HG02938 (cell line): ENCODE data around the gene RAD21L1.
"Not testable (repeated sequence)": the region's sequence is repeated elsewhere in the genome, so short reads cannot be mapped to it uniquely, and the experiment has no call there.

Experiments used
- ATAC-seq: cut with Tn5 transposase; IDR thresholded peaks from one replicate; pipeline ENCODE4 v1.9.1; 2021; ENCODE audit warnings: mild to moderate bottlenecking, moderate library complexity; ENCODE audit not compliant: unreplicated experiment

The RAD21L1 gene

DNA sequence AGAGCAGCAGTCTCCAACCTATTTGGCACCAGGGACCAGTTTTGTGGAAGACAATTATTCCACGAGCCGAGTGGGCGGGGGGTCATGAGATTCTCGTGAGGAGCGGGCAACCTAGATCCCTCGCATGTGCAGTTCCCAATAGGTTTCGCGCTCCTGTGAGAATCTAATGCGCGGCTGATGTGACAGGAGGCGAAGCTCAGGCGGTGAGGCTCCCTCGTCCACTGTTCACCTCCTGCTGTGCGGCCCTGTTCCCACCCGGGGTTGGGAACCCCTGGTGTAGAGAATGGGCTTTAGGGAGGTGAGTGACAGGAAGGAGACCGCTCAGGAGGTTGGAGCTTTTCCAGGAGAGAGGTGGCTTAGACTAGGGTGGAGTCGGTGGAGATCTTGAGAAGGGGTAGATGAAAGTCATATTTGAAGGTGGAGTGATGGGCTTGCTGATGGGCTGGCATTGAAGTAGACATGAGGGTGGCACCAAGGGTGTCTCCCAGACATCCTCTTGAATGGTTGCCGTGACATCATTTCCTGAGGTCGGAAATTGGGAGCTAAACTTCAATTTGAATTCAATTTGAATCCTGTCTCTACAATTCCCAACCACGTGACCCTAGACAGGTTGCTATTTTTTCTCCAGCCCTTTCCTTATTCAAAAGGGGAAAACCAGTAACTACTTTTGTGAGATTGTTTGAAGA lies 1.5 kb upstream of the RAD21L1 start:
- ATAC-seq, result no peak

DNA sequence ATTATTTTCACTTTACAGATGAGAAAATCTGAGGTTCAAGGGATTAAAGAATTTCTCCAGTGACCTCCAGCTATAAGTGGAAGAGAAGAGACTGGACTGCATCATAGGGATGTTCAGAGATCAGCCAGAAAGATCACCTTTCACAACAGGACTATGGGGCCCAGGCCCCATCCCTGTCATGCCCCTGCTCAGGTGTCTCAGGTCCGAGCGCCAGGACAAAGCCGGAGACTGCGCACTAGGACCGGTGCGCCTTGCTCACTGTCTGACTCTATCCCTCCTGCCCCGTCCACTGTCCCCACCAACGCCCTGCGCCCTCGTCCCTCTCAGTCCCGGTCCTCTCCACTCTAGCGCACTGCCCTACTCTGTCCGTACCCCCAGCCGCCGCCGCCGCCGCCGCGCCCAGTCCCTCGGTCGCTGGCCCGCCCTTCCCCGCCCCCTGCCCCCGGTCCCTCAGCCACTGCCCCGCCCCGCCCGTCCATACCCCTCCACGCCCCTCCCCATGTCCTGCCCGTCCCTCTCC lies 521 bp upstream of the RAD21L1 start:
- ATAC-seq, result no peak

DNA sequence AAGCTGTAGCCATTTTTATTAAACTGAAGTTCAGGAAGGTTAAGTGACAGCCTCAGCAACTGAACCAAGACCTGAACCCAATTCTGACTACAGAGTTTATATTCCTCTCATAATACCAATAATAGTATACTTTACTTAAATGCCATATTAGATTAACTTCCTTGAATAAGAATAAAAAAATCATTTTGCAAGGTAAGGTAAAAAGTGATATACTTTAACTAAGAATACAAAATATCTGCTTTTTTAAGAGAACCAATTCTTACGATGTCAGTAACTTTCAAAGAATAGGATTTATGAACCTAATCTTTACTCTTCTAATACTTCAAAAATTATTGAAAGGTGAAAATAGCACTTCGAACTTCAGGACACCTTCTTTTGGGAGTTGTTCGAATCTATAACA lies 3.7 kb downstream of the RAD21L1 start:
- no peak for ATAC-seq

DNA sequence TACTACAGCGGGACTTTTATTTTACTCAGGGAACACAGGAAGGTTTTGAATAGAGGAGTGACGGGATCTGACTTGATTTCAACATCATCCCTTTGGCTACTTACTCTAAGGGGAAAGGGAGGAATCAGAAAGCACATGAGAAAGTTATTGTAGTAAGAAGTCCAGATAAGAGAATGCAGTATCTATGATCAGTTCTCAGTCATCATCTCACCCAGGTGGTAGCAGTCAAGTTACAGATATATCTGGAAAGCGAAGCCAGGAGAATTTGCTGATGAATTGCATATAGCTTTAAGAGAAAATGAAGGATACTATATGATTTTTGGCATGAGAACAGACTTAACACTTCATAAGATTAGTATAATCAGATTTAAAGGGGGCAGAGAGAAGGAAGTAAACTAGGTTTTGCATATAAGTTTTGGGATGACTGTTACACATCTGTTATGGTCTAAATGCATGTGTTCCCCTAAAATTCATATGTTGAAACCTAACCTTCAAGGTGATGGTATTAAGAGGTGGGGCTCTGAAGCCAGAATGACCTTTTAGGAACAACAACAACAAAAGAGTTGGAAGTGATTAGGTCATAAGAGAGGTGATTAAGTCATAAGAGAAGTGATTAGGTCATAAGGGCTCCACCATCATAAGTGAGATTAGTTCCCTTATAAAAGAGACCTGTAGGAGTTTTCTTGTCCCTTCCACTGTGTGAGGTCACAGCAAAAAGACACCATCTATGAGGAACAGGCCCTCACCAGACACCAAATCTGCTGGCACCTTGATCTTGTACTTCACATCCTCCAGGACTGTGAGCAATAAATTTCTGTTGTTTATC lies 6.7 kb downstream of the RAD21L1 start:
- ATAC-seq, result no peak

DNA sequence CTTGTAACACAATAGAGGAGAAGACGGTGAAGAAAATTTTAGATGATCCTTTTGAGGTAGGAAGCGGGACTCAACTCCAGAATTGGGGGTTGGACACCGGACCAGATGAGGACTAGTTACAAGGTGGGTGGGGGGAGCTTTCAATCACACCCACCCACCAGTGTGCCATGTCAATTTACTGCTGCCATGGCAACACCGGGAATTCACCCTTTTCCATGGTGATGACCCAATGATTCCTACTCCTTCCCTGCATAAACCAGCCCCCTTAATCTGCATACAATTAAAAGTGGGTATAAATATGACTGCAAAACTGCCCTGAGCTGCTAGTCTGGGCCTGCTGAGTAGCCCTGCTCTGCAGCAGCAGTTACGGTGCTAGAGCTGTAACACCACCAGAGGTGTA lies 14.7 kb downstream of the RAD21L1 start:
- ATAC-seq, result no peak

DNA sequence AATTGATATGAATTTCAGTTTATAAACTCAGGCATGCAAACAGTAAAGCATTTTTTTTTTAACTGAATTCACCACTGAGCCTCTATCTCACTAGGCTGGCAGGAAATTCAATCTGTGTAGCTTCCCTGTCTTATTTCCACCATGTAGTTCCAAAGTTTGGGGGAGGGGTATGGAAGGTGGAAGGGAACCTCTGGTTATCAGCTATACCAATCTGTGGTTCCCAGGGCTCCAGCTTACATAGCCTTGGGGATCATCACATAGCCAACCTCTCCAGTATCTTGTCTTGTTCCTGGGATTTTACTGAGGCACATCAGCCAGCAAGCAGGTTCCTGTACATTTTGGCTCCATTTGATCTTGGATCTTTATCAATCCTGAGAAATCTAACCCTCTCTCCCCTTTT lies 15.6 kb downstream of the RAD21L1 start:
- ATAC-seq, result no peak

DNA sequence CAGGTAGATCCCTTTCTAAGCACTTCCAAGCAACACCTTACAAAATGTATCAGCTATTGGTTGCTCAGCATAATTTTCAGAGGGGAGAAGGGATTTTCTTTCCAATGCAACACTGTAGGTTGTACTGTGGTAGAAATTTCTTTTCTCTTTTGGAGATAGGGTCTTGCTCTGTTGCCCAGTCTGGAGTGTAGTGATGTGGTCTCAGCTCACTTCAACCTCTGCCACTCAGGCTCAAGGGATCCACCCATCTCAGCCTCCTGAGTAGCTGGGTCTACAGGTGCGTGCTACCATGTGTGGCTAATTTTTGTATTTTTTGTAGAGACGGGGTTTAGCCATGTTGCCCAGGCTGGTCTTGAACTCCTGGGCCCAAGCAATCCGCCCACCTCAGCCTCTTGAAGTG lies 16.3 kb downstream of the RAD21L1 start:
- no peak for ATAC-seq

DNA sequence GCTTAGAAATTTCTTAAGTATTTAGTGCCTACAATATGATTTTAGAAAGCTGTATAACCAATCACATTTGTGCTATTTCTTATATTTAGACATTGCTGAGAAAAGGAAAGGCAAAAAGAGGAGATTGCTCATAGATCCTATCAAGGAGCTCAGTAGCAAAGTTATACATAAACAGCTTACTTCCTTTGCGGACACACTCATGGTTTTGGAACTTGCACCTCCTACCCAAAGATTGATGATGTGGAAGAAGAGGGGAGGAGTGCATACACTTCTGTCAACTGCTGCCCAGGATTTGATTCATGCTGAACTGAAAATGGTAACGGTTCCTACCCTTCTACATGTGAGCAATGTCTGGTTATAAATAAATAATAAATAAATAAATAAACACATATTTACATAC lies 16.7 kb downstream of the RAD21L1 start:
- ATAC-seq, result no peak

DNA sequence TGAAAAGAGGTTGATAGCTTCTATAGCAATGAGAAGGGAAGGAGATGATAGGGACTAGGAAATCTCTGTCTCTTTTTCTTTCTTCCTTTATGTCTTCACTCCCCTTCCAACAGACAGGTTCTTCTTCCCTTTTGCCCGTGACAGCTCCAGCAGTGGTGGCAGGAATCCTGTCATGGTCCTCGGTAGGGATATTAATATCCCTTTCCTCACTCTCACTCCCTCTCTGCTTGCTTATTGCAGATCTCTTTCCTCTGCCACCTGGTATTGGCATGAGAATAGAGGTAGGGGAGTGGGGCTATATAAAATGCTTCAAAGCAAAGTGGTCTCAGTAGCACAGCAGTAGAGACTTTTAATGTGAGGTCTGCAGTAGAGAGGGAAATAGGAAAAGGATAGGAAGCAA lies 19.7 kb downstream of the RAD21L1 start:
- ATAC-seq, result no peak

DNA sequence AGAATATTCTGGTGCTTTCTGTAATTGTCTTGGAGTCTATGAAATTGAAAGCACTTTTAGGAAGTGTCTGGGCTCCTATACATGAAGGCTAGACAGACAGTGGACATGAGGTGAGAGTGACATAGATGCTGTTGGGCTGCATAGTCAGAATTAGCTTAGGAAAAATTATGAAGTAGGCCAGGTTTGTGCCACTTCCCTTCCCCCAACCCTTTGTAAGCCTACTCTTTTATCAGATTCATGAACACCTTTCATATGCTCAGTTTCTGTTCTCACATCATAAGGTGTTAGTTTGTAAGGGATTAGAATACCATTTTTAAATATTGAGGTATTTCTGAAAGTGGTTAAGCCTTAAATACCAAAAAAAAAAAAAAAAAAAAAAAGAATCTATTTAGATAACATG lies 21.8 kb downstream of the RAD21L1 start:
- ATAC-seq, result no peak

DNA sequence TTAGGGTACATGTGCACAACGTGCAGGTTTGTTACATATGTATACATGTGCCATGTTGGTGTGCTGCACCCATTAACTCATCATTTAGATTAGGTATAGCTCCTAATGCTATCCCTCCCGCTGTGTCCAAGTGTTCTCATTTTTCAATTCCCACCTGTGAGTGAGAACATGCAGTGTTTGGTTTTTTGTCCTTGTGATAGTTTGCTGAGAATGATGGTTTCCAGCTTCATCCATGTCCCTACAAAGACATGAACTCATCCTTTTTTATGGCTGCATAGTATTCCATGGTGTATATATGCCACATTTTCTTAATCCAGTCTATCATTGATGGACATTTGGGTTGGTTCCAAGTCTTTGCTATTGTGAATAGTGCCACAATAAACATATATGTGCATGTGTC lies 24.4 kb downstream of the RAD21L1 start:
- ATAC-seq, result not testable (repeated sequence)

DNA sequence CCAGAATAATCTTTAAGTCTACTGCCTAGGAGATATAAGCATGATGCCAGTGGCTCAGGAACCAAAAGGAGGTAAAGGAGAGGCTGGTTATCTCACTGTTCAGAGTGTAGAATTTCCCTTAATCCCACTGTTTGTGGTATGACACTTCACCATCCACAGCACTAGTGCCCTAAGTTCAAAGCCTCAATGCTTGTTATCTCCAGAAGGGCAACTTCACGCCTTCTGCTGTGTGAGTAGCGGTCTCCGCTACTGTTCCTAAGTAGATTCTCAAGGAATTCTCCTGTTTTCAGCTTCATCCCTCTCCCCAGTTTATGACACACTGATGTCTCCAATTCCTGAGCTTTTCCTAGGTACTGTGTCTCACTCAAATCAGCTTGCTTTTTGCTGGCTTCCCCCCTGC lies 26.6 kb downstream of the RAD21L1 start:
- ATAC-seq, result no peak

DNA sequence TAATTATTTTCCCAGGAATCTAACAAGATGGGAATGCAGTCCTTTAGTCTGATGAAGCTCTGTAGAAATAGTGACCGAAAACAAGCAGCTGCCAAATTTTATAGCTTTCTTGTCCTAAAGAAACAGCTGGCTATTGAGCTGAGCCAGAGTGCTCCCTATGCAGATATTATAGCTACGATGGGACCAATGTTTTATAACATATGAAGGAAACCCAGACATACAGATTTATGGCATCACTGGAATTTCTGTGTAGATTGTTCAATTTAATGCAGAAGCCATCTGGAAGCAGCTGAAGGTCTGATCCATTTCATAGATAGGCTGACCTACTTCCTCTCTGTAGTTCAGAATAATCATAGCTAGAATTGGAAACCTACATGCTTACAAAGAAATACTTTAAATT lies 28.4 kb downstream of the RAD21L1 start:
- ATAC-seq, result no peak

DNA sequence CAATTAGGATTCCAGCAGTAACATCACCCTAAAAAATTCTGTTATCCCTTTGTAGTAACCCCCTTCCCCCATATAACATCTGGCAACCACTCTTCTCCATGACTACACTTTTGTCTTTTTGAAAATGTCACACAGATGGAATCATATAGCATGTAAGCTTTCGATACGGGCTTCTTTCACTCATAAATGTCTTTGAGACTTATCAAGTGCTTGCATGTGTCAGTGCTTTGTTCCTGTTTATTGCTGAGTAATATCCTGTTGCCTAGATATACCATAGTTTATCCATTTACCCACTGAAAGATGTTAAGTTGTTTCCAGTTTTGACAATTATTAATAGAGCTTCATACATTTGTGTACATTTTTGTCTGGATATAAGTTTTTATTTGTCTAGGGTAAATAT lies 29.8 kb downstream of the RAD21L1 start:
- no peak for ATAC-seq

DNA sequence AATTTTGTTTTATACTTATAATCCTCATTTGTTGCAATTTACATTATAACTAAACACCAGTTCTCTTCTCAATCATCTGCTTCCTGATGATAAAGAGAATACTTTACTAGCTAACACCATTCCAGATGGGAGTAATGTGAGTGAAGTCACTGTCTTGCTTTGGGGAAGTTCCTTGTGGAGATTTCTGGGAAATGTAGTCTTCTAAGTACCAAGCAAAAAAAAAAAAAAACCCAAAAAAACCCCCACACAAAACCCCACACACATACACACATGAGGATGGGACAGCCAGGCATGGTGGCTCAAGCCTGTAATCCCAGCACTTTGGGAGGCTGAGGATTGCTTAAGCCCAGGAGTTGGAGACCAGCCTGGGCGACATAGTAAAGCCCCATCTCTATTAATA lies 38.0 kb downstream of the RAD21L1 start:
- ATAC-seq, result no peak

DNA sequence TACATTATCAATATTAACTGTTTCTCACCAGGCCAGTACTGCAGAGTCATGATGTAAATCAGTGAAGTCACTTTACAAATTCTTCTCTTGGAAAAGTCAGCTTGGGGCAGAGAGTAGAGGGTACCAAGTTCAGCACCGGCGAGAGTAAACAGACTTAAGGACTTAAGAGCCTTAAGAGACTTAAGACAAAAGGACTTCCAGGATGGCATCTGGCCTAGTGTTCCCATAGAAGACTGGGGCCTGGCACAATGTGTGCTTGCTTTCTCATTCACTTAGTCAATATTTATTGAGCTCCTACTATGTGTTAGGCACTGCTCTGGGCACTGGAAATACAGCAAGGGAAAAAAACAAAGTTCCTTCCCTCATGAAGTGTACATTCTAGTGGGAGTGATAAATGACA lies 38.9 kb downstream of the RAD21L1 start:
- ATAC-seq, result no peak

DNA sequence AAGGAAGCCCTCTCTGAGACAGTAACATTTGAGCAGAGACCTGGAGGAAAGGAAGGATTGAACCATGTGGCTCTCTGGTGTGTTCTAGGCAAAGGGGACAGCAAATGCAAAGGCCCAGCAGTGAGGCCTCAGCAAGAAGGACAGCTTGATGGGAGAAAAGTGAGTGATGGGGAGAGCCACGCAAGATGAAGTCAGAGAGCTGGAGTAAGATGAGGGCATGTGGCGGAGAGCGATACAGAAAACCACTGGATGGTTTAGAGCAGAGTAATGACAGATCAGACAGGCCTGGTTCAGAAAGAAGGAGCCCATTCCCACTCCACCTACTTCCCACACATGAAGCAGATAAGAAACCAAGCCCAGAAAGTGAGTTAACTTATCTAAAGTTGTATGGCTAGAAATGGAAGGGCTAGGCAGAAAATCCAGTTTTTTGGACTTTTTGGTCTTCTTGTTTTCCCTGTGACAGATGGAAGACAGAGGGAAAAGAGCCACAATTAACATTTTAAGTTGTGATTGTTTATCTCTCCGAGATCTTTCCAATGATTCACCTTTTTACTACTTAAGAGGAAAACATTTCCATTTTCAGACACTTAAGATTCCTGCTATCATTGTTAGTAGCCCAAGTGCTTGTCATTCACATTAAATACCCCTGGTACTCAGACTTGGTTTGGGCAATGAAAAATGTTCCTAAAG lies 39.5 kb downstream of the RAD21L1 start:
- ATAC-seq, result no peak

DNA sequence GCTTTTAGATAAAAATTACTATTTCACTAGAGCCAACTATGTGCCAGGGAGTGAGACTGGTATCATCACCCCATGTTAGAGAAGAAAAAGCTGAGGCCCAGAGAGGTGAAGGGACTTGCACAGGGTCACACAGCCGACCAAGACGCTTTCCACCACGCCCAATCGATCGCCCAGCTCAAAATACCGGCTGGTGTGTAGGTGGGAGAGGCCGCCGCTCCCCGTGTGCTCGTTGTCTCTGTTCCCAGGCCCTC lies 40.0 kb downstream of the RAD21L1 start:
- no peak for ATAC-seq

DNA sequence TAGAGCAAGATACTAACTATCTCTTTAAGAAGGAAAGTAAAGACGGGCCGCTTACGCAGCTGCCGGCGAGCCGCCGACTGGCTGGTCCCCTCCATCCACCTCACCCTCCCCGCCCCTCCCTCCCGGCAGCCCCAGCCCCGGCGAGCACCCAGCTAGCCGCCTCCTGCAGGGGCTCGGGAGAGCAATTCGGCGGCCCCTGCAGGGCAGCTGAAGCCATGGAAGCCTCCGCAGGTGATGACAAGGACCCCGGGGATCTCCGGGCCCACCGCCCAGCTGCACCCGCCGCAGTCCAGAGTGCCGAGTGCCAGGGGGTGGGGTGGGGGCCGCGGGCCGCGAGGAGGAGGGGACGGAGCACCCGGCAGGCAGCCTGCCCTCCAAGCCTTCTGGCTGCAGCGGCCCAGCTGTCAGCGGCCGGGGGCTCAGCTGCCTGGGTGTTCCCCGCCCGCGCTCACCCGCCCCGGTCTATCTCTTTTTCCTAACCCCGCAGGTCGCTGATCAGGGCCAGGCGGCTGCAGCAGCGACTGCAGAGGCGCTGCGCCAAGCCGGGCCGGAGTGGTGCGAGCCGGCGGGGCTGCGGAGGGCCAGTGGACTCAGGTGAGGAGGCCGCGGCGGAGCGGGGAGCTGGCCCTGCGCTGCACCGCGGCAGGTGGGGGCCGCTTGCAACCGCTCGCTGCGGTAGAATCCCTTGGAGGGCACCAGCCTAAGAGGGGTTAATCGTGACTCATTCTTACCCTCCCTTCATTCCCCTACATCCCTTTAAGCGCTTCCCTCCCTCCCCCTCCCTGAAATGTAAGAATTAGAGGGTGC lies 40.5 kb downstream of the RAD21L1 start, which contains the start of gene SNPH:
Gene SNPH, plus strand, starts transcription at position 128 of the 807 bp plus-strand sequence. CDS start 29,946 bp downstream, outside the sequence.
- peak; percentile 82 for ATAC-seq

DNA sequence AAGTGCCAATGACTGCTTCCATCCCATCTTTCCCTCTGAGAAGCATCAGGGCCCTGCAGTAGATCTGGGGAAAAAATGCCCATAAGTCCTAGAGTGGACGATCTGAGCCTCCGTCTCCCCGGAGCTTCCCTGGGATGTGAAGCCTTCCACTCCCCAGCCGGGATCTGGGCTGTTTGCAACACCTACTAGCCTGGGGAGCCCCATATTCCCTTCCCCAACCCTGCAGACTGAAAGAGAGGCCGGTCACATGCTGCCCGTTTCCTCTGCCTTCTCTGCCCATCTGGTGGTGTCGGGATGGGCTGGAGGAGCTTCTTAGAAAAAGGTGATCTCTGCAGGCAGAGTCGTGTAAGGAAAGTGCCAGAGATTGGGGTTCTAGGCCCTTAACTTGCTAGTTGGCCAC lies 41.3 kb downstream of the RAD21L1 start:
- no peak for ATAC-seq

DNA sequence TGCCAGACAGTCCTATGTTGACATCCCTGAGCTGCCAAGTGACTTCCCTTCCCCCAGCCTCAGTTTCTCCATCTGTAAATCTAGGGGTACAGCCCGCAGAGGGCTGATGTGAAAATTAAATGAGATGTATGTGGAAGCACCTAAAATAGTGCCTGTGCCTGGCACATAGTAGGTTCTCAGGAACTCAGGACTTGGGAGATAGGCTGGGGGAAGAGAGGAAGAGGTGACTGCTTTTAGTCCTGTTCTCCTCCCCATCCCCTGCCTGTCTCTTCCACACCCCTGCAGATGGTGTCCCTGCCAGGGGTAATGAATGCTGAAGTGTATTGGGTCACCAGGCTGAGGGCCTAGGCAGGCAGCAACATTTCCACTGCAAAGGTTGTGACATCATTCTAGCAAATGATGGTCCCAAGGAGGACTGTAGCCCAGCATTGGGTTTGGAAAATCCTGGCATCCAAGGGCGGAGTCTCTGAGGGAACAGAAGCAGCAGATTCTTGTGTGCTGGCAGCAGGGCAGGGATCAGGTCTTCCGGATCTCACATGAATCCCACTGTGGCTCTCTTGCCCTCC lies 42.0 kb downstream of the RAD21L1 start:
- no peak for ATAC-seq
